D721Med (cell line): Measurements from ENCODE around the gene SPRR5.

Experiments
- DNase-seq: peaks from one replicate; pipeline ENCODE4 v3.0.0; 2011; ENCODE audit warnings: low spot score; ENCODE audit not compliant: insufficient read length
- FAIRE-seq: peaks from 2 replicates; lab custom pipeline; 2011; peaks lifted over from hg19 to GRCh38; lab: Jason Lieb, UNC
- CTCF ChIP-seq: IDR thresholded peaks from 2 replicates; pipeline ENCODE4 v1.5.1; 2012; ENCODE audit warnings: mild to moderate bottlenecking, control low read depth; ENCODE audit not compliant: insufficient read depth; ENCODE audit errors: missing control alignments

SPRR5 gene

GRCh38 chr1:152977614-152978013, 30.6 kb downstream of the SPRR5 start:
- no peak for TF ChIP-seq CTCF
- no peak for DNase-seq
- FAIRE-seq, result no peak

- no peak for DNase-seq
- no peak for FAIRE-seq
- TF ChIP-seq CTCF, result no peak
These were observed 33.7 kb downstream of the SPRR5 start for GRCh38 chr1:152980676-152981075.

GRCh38 chr1:152981146-152981871, 34.3 kb downstream of the SPRR5 start:
- no peak for DNase-seq
- no peak for FAIRE-seq
- no peak for TF ChIP-seq CTCF

- TF ChIP-seq CTCF, result no peak
- DNase-seq (no peak), FAIRE-seq (no peak)
These were observed 35.1 kb downstream of the SPRR5 start for GRCh38 chr1:152982076-152982475.

GRCh38 chr1:152983234-152983633, 36.2 kb downstream of the SPRR5 start:
- DNase-seq (no peak), FAIRE-seq (no peak)
- TF ChIP-seq CTCF, result no peak

- DNase-seq (no peak), FAIRE-seq (no peak)
- TF ChIP-seq CTCF, result no peak
These were observed 36.7 kb downstream of the SPRR5 start, which contains the start of gene SPRR1A for GRCh38 chr1:152983743-152984142. Gene SPRR1A (plus strand): TSS chr1:152984081. CDS start chr1:152985231, 1,150 bp downstream.

GRCh38 chr1:152986578-152986977, 39.6 kb downstream of the SPRR5 start:
- no peak for FAIRE-seq
- no peak for TF ChIP-seq CTCF
- DNase-seq, result no peak
